IMR-90 (cell line): ENCODE data around the gene SPON1. TPM values are rescaled to one million over a fixed set of nuclear protein-coding genes. Genes with fewer than 3 reads are reported as not detected.

ENCODE experiments used
- ATAC-seq: fragments of 200-7000 bp; cut with Tn5 transposase; 2 replicates; pipeline ENCODE4 v1.9.1; 2020; ENCODE audit warnings: low read depth, mild to moderate bottlenecking, moderate library complexity
- BruUV-seq: library from RNA; stranded (reverse); fragments of 400-500 nt; replicated peaks from 2 replicates; lab custom pipeline; 2021; lab: Mats Ljungman, UMichigan
- CTCF ChIA-PET: fragments of 300-600 bp; formaldehyde crosslinking; extraction: SDS; loops from one replicate; lab custom pipeline; 2021; ENCODE audit warnings: antibody characterized with exemption; lab: Yijun Ruan, JAX
- POLR2A ChIA-PET: fragments of 300-600 bp; sonication (Branson Sonifier 250); formaldehyde crosslinking; loops from one replicate; lab custom pipeline; 2022; ENCODE audit warnings: antibody characterized with exemption; ENCODE audit not compliant: unreplicated experiment; lab: Charles Lee
- DNase-seq: peaks from one replicate; pipeline ENCODE4 v3.0.0; 2013
- H2AFZ ChIP-seq: replicated peaks from 2 replicates; pipeline ENCODE3; 2013; ENCODE audit warnings: low read length, mild to moderate bottlenecking; ENCODE audit not compliant: poor library complexity
- H2AK5ac ChIP-seq: 2 replicates; pipeline ENCODE4 v1.6.1; 2013; ENCODE audit warnings: low read depth, low read length, inconsistent platforms
- H2AK9ac ChIP-seq: replicated peaks from 2 replicates; pipeline ENCODE3; 2013; ENCODE audit warnings: mild to moderate bottlenecking, low read depth, low read length, moderate library complexity; ENCODE audit not compliant: poor library complexity
- H2BK120ac ChIP-seq: 2 replicates; pipeline ENCODE4 v1.6.1; 2013; ENCODE audit warnings: low read depth, low read length, inconsistent platforms
- H2BK15ac ChIP-seq: 3 replicates; pipeline ENCODE4 v1.6.1; 2013; ENCODE audit warnings: low read depth, low read length, inconsistent platforms
- H2BK20ac ChIP-seq: 2 replicates; pipeline ENCODE4 v1.6.1; 2013; ENCODE audit warnings: low read depth, mild to moderate bottlenecking, inconsistent platforms, low read length, moderate library complexity
- H2BK5ac ChIP-seq: 2 replicates; pipeline ENCODE4 v1.6.1; 2013; ENCODE audit warnings: mild to moderate bottlenecking, low read depth, low read length, inconsistent platforms; ENCODE audit not compliant: poor library complexity, severe bottlenecking
- H3K14ac ChIP-seq: replicated peaks from 2 replicates; pipeline ENCODE4 v1.6.1; 2013; ENCODE audit warnings: low read depth, low read length, inconsistent platforms
- H3K18ac ChIP-seq: 2 replicates; pipeline ENCODE4 v1.6.1; 2013; ENCODE audit warnings: low read depth, low read length, control low read depth
- H3K23ac ChIP-seq: 2 replicates; pipeline ENCODE4 v1.6.1; 2013; ENCODE audit warnings: low read depth, low read length, inconsistent platforms
- H3K27ac ChIP-seq: 2 replicates; pipeline ENCODE4 v1.5.1; 2013; ENCODE audit warnings: mild to moderate bottlenecking, control low read depth, low read length; ENCODE audit not compliant: insufficient read depth
- H3K27me3 ChIP-seq: 2 replicates; pipeline ENCODE4 v1.6.1; 2013; ENCODE audit warnings: low read length; ENCODE audit not compliant: control insufficient read depth, insufficient read depth
- H3K36me3 ChIP-seq: 2 replicates; pipeline ENCODE4 v1.6.1; 2013; ENCODE audit warnings: low read length, mixed read lengths; ENCODE audit not compliant: control insufficient read depth, insufficient read depth
- H3K4ac ChIP-seq: 2 replicates; pipeline ENCODE4 v1.6.1; 2013; ENCODE audit warnings: low read depth, low read length, inconsistent platforms
- H3K4me1 ChIP-seq: 2 replicates; pipeline ENCODE4 v1.6.1; 2013; ENCODE audit warnings: low read length, mixed read lengths; ENCODE audit not compliant: control insufficient read depth, insufficient read depth
- H3K4me2 ChIP-seq: 2 replicates; pipeline ENCODE4 v1.6.1; 2013; ENCODE audit warnings: low read depth, mild to moderate bottlenecking, control low read depth, low read length, moderate library complexity
- H3K4me3 ChIP-seq: 2 replicates; pipeline ENCODE4 v1.5.1; 2013; ENCODE audit warnings: low read depth, mild to moderate bottlenecking, control low read depth, low read length, moderate library complexity; ENCODE audit not compliant: insufficient read depth
- H3K56ac ChIP-seq: 2 replicates; pipeline ENCODE4 v1.6.1; 2013; ENCODE audit warnings: low read length, inconsistent platforms; ENCODE audit not compliant: insufficient read depth; ENCODE audit errors: extremely low read depth
- H3K79me1 ChIP-seq, 2 experiments: 2 replicates each; pipeline ENCODE4 v1.6.1; 2013; ENCODE audit warnings: low read length in 2 of 2, inconsistent platforms in 1 of 2, low read depth in 1 of 2
- H3K9ac ChIP-seq: 2 replicates; pipeline ENCODE4 v1.6.1; 2013; ENCODE audit warnings: low read depth, low read length, control low read depth
- H3K9me1 ChIP-seq: 2 replicates; pipeline ENCODE4 v1.6.1; 2013; ENCODE audit warnings: low read length, inconsistent platforms; ENCODE audit not compliant: insufficient read depth
- H3K9me3 ChIP-seq: 2 replicates; pipeline ENCODE4 v1.6.1; 2013; ENCODE audit warnings: low read length; ENCODE audit not compliant: control insufficient read depth, insufficient read depth
- H4K20me1 ChIP-seq: 2 replicates; pipeline ENCODE4 v1.6.1; 2013; ENCODE audit warnings: low read length, inconsistent platforms; ENCODE audit not compliant: insufficient read depth
- H4K5ac ChIP-seq: 2 replicates; pipeline ENCODE4 v1.6.1; 2013; ENCODE audit warnings: mild to moderate bottlenecking, low read depth, low read length, control low read depth
- H4K8ac ChIP-seq, 2 experiments: 2 replicates each; pipeline ENCODE4 v1.6.1; 2013; ENCODE audit warnings: low read depth in 2 of 2, low read length in 2 of 2, control low read depth in 1 of 2, inconsistent platforms in 1 of 2
- H4K91ac ChIP-seq: 2 replicates; pipeline ENCODE4 v1.6.1; 2013; ENCODE audit warnings: low read depth, low read length, inconsistent platforms; ENCODE audit not compliant: insufficient read depth
- BHLHE40 ChIP-seq: fragments of 150-350 bp; IDR thresholded peaks from 2 replicates; pipeline ENCODE4 v1.6.1; 2016; ENCODE audit warnings: mild to moderate bottlenecking, low read depth, low read length
- CEBPB ChIP-seq: IDR thresholded peaks from 2 replicates; pipeline ENCODE4 v1.6.1; 2012; ENCODE audit warnings: low read depth, low read length, improper control_type of control experiment
- CHD1 ChIP-seq: IDR thresholded peaks from 2 replicates; pipeline ENCODE4 v1.6.1; 2012; ENCODE audit warnings: low read depth, low read length, improper control_type of control experiment
- ELK1 ChIP-seq: fragments of 150-350 bp; IDR thresholded peaks from 2 replicates; pipeline ENCODE4 v1.6.1; 2016; ENCODE audit warnings: low read depth, mild to moderate bottlenecking, low read length, moderate library complexity, borderline replicate concordance
- FOS ChIP-seq: fragments of 150-350 bp; IDR thresholded peaks from 2 replicates; pipeline ENCODE4 v1.6.1; 2016; ENCODE audit warnings: low read depth, low read length
- MAFK ChIP-seq: IDR thresholded peaks from 2 replicates; pipeline ENCODE4 v1.6.1; 2012; ENCODE audit warnings: low read depth, low read length, improper control_type of control experiment
- MAZ ChIP-seq: IDR thresholded peaks from 2 replicates; pipeline ENCODE4 v1.6.1; 2012; ENCODE audit warnings: low read depth, mild to moderate bottlenecking, low read length, improper control_type of control experiment, moderate library complexity, borderline replicate concordance
- MXI1 ChIP-seq: IDR thresholded peaks from 2 replicates; pipeline ENCODE4 v1.6.1; 2012; ENCODE audit warnings: low read depth, mild to moderate bottlenecking, low read length, moderate library complexity, borderline replicate concordance
- NFE2L2 ChIP-seq: fragments of 150-350 bp; IDR thresholded peaks from 2 replicates; pipeline ENCODE4 v1.6.1; 2016; ENCODE audit warnings: low read depth, mild to moderate bottlenecking, low read length
- POLR2A ChIP-seq: IDR thresholded peaks from 2 replicates; pipeline ENCODE4 v1.6.1; 2012; ENCODE audit warnings: mild to moderate bottlenecking, low read depth, low read length
- RAD21 ChIP-seq: IDR thresholded peaks from 2 replicates; pipeline ENCODE4 v1.6.1; 2012; ENCODE audit warnings: low read length, improper control_type of control experiment
- RCOR1 ChIP-seq: IDR thresholded peaks from 2 replicates; pipeline ENCODE4 v1.6.1; 2012; ENCODE audit warnings: mild to moderate bottlenecking, low read length, improper control_type of control experiment; ENCODE audit not compliant: insufficient replicate concordance
- RFX5 ChIP-seq: IDR thresholded peaks from 2 replicates; pipeline ENCODE4 v1.8.0; 2012; ENCODE audit warnings: low read depth, mild to moderate bottlenecking, low read length, moderate library complexity
- SMC3 ChIP-seq: fragments of 150-350 bp; IDR thresholded peaks from 2 replicates; pipeline ENCODE4 v1.6.1; 2016; ENCODE audit warnings: low read depth, mild to moderate bottlenecking, antibody characterized with exemption, low read length, moderate library complexity
- WGBS, 2 experiments: methylation state at CpG; one replicate each; pipeline versions ENCODE4 v1.1.5 to v1.1.7; 2013; ENCODE audit warnings: missing lambda C conversion rate in 2 of 2; ENCODE audit not compliant: insufficient read length in 1 of 2; ENCODE audit errors: extremely low coverage in 2 of 2; 5-methylcytosine and 5-hydroxymethylcytosine counted together
- dilution Hi-C: fragments of 300-500 bp; cut with HindIII; formaldehyde crosslinking; loops from one replicate; pipeline ENCODE4 v1.14.3; 2018; ENCODE audit warnings: low sequenced_read_pairs; ENCODE audit not compliant: unreplicated experiment
- in situ Hi-C: fragments of 300-500 bp; cut with MboI; formaldehyde crosslinking; loops from 3 replicates; pipeline ENCODE4 v1.14.3; 2019; ENCODE audit warnings: low sequenced_read_pairs, inconsistent platforms, mixed read lengths
- intact Hi-C: fragments of 100-400 bp; cut with micrococcal nuclease; formaldehyde crosslinking; loops from 2 replicates; pipeline ENCODE4 v1.10.0; 2022
- polyA plus RNA-seq, 3 experiments: library from polyadenylated mRNA; depleted of rRNA; stranded (reverse); fragments of >200 nt; gene quantifications; 2 replicates each; pipeline ENCODE4 v1.2.3, GENCODE V29; 2012; ENCODE audit warnings: low replicate concordance in 1 of 3
- total RNA-seq: library from RNA; depleted of rRNA; stranded (reverse); fragments of >200 nt; gene quantifications from 2 replicates; pipeline ENCODE4 v1.2.3, GENCODE V29; 2012
- TF ChIP-seq, protein P1 (sequence below): conservative IDR thresholded peaks from 2 replicates; pipeline ENCODE4 v1.5.1; 2012; ENCODE audit warnings: mild to moderate bottlenecking, low read depth, low read length, improper control_type of control experiment
- TF ChIP-seq, protein P2 (sequence below): fragments of 150-350 bp; IDR thresholded peaks from 2 replicates; pipeline ENCODE4 v1.6.1; 2017; ENCODE audit warnings: mild to moderate bottlenecking, antibody characterized with exemption, low read length, low read depth

SPON1 gene
- total and polyA plus RNA-seq, 2 of the 4 experiments (the other 2 are of a cell fraction) = 0.62 to 0.72 TPM

DNA sequence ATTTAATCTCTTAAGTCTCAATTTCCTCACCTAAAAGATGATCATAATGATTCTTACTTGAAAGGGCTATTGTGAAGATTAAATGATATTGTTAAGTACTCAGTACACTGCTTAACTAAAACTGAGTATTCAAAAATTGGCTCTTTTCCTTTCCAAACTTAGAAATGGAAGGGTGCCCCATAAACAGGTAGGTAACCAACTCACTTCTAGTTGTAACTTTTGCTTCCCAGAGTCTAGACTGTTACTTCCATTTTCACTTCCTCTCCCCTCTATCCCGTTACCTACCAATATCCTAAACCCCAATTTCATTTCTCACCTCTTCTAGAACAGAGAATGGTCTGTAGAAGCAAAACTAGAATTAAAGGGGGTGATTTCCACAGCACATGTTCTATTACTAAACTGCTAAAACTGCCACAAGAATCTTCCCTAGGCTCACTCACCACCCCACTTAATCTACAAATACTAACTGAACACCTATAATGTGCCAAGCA, 346.4 kb downstream of the SPON1 start:
- ATAC-seq = no peak
- Histone ChIP-seq H3K9me1 (peaks cover 12% of the 10 kb centered on the region), H4K20me1 (peaks cover 86% of the 10 kb centered on the region), H2BK15ac (no peak overlapping the region), H2BK5ac (no peak overlapping the region), H2BK20ac (no peak overlapping the region), H2AK5ac (no peak overlapping the region), H3K4me1 (peaks cover 16% of the 10 kb centered on the region), H3K4ac (no peak overlapping the region), H3K79me1 (peaks cover 43 to 88% of the 10 kb centered on the region in 2 experiments), H3K4me2 (no peak overlapping the region), H3K9ac (no peak overlapping the region), H3K9me3 (no peaks in the 10 kb centered on the region), H3K27me3 (no peaks in the 10 kb centered on the region), H3K18ac (no peak overlapping the region), H2BK120ac (no peak overlapping the region), H4K8ac (no peak overlapping the region), H3K27ac (no peak overlapping the region), H4K91ac (no peak overlapping the region), H3K36me3 (no peaks in the 10 kb centered on the region), H4K5ac (no peak overlapping the region), H3K14ac (no peak overlapping the region), H2AFZ (no peak overlapping the region), H3K56ac (no peak overlapping the region), H3K23ac (no peak overlapping the region), H2AK9ac (no peak overlapping the region), H3K4me3 (no peak overlapping the region)
- no TSS peak for BruUV-seq
- 100% methylated on average over 1 of the region's 1 CpG; no CpG with 5 or more reads in 1 of the 2 experiments for WGBS, 2 experiments
- ChIA-PET CTCF (interaction anchor here (0.7 to 1.5 kb wide), 5 partner anchors 13 to 147 kb away, joined by 3 to 5 read pairs (median 3); no protein-coding TSS in a partner anchor), POLR2A (no interaction called here)
- in situ Hi-C loops (no loop called here), intact Hi-C loops (no loop called here), dilution Hi-C loops (loop anchor here (25.0 kb wide), 1 partner anchor 153 kb away; no protein-coding TSS in a partner anchor)
- DNase-seq = no peak
- TF ChIP-seq, protein P1, sequence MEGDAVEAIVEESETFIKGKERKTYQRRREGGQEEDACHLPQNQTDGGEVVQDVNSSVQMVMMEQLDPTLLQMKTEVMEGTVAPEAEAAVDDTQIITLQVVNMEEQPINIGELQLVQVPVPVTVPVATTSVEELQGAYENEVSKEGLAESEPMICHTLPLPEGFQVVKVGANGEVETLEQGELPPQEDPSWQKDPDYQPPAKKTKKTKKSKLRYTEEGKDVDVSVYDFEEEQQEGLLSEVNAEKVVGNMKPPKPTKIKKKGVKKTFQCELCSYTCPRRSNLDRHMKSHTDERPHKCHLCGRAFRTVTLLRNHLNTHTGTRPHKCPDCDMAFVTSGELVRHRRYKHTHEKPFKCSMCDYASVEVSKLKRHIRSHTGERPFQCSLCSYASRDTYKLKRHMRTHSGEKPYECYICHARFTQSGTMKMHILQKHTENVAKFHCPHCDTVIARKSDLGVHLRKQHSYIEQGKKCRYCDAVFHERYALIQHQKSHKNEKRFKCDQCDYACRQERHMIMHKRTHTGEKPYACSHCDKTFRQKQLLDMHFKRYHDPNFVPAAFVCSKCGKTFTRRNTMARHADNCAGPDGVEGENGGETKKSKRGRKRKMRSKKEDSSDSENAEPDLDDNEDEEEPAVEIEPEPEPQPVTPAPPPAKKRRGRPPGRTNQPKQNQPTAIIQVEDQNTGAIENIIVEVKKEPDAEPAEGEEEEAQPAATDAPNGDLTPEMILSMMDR = no peak
- TF ChIP-seq MAFK = no peak
- no peak for TF ChIP-seq NFE2L2
- no peak for TF ChIP-seq RCOR1
- no peak for TF ChIP-seq RFX5
- no peak for TF ChIP-seq MAZ
- TF ChIP-seq, protein P2, sequence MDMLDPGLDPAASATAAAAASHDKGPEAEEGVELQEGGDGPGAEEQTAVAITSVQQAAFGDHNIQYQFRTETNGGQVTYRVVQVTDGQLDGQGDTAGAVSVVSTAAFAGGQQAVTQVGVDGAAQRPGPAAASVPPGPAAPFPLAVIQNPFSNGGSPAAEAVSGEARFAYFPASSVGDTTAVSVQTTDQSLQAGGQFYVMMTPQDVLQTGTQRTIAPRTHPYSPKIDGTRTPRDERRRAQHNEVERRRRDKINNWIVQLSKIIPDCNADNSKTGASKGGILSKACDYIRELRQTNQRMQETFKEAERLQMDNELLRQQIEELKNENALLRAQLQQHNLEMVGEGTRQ = no peak
- TF ChIP-seq CEBPB = no peak
- no peak for TF ChIP-seq FOS
- TF ChIP-seq MXI1 = no peak
- no peak for TF ChIP-seq SMC3
- no peak for TF ChIP-seq RAD21
- no peak for TF ChIP-seq BHLHE40
- TF ChIP-seq CHD1 = no peak
- TF ChIP-seq ELK1 = no peak
- no peak for TF ChIP-seq POLR2A
